Glutamatergic neuron (in vitro differentiated cells): ENCODE results near the gene FRS3. TPM values are rescaled to one million over a fixed set of nuclear protein-coding genes. Genes with fewer than 3 reads are reported as not detected.

Experiments
- DNase-seq: peaks from one replicate; pipeline ENCODE4 v3.0.0; 2022
- H3K27ac Mint-ChIP-seq: one replicate; pipeline ENCODE4 v1.8.0; 2020; ENCODE audit warnings: mild to moderate bottlenecking, mixed read lengths, inconsistent platforms; ENCODE audit not compliant: unreplicated experiment
- H3K27me3 Mint-ChIP-seq: one replicate; pipeline ENCODE4 v1.8.0; 2020; ENCODE audit warnings: mild to moderate bottlenecking, moderate library complexity, mixed read lengths, inconsistent platforms; ENCODE audit not compliant: unreplicated experiment
- H3K36me3 Mint-ChIP-seq: one replicate; pipeline ENCODE4 v1.8.0; 2020; ENCODE audit warnings: mild to moderate bottlenecking, mixed read lengths, inconsistent platforms; ENCODE audit not compliant: unreplicated experiment
- H3K4me1 Mint-ChIP-seq: one replicate; pipeline ENCODE4 v1.8.0; 2020; ENCODE audit warnings: mild to moderate bottlenecking, low read depth, mixed read lengths, inconsistent platforms; ENCODE audit not compliant: unreplicated experiment
- H3K4me3 Mint-ChIP-seq: one replicate; pipeline ENCODE4 v1.8.0; 2020; ENCODE audit warnings: mild to moderate bottlenecking, mixed read lengths, inconsistent platforms; ENCODE audit not compliant: unreplicated experiment
- H3K9me3 Mint-ChIP-seq: one replicate; pipeline ENCODE4 v1.8.0; 2020; ENCODE audit warnings: mild to moderate bottlenecking, moderate library complexity, mixed read lengths, inconsistent platforms; ENCODE audit not compliant: unreplicated experiment
- total RNA-seq: library from RNA; stranded (reverse); fragmentation: NEBNext Ultra II Directional; extraction: Animal tissue kit (Norgen Biotek cat#: 25700); gene quantifications from one replicate; pipeline ENCODE4 v1.2.1, GENCODE V29; 2021; ENCODE audit not compliant: unreplicated experiment
- TF ChIP-seq, protein P1 (sequence below): fragments of 200-600 bp; sonication (generic); IDR thresholded peaks from one replicate; pipeline ENCODE4 v1.5.0; 2021; ENCODE audit not compliant: partially characterized antibody, unreplicated experiment

Gene FRS3
- total RNA-seq, 1 donor from 2014 or later, result 17.8 TPM

DNA sequence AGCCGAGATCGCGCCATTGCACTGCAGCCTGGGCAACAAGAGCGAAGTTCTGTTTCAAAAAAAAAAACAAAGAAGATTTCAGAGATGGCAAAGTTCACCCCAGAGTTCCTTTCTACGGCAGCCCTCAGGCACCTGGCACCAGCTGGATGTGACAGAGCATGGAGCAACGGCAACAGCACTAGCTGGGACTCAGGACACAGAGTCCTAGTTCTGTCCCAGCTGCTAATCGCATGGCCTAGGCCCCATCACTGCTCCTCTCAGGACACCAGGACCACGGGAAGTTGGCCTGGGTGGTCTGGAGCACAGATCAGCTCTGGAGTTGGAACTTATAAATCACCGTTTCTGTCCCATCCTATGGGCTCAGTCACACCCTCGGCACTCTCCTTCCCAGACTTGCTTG lies 33.6 kb downstream of the FRS3 start:
- no peak for DNase-seq
- H3K4me1 Mint-ChIP-seq, result no peaks in the 10 kb centered on the region
- TF ChIP-seq, protein P1, sequence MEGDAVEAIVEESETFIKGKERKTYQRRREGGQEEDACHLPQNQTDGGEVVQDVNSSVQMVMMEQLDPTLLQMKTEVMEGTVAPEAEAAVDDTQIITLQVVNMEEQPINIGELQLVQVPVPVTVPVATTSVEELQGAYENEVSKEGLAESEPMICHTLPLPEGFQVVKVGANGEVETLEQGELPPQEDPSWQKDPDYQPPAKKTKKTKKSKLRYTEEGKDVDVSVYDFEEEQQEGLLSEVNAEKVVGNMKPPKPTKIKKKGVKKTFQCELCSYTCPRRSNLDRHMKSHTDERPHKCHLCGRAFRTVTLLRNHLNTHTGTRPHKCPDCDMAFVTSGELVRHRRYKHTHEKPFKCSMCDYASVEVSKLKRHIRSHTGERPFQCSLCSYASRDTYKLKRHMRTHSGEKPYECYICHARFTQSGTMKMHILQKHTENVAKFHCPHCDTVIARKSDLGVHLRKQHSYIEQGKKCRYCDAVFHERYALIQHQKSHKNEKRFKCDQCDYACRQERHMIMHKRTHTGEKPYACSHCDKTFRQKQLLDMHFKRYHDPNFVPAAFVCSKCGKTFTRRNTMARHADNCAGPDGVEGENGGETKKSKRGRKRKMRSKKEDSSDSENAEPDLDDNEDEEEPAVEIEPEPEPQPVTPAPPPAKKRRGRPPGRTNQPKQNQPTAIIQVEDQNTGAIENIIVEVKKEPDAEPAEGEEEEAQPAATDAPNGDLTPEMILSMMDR, result no peak
- peaks cover 1% of the 10 kb centered on the region for H3K9me3 Mint-ChIP-seq
- no peaks in the 10 kb centered on the region for H3K36me3 Mint-ChIP-seq
- H3K27me3 Mint-ChIP-seq, result peaks cover 13% of the 10 kb centered on the region
- H3K4me3 Mint-ChIP-seq, result no peak overlapping the region
- H3K27ac Mint-ChIP-seq, result no peak overlapping the region

DNA sequence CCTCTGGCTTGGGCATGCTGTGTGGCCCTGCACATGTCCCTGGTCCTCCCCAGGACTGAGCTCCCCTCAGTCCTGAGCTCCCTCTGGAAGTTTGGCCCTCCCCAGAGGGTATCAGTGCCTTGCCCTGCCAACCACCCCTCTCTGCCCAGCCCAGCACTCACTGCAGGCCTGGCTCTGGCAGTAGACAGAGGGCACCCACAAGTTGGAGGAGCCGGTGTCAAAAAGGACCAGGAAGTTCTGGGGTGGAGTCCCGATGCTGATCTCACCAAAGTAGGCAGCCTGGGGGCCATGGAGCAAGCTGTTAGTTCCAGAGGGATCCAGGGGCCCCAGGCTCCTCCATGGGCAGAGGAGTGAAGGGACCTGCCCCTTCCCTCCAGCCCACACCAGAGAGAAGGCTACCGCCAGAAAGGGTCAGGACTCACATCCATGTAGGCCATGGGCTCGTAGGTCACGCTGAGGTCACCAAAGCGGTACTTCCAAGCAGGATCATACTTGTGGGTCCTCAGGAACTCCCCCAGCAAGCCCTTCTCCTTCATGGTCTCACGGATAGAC lies 35.4 kb downstream of the FRS3 start:
- H3K36me3 Mint-ChIP-seq, result no peaks in the 10 kb centered on the region
- peaks cover 9% of the 10 kb centered on the region for H3K27me3 Mint-ChIP-seq
- peaks cover 1% of the 10 kb centered on the region for H3K9me3 Mint-ChIP-seq
- H3K4me1 Mint-ChIP-seq, result no peaks in the 10 kb centered on the region
- no peak overlapping the region for H3K27ac Mint-ChIP-seq
- no peak overlapping the region for H3K4me3 Mint-ChIP-seq
- DNase-seq, result no peak
- TF ChIP-seq, protein P1, result no peak

DNA sequence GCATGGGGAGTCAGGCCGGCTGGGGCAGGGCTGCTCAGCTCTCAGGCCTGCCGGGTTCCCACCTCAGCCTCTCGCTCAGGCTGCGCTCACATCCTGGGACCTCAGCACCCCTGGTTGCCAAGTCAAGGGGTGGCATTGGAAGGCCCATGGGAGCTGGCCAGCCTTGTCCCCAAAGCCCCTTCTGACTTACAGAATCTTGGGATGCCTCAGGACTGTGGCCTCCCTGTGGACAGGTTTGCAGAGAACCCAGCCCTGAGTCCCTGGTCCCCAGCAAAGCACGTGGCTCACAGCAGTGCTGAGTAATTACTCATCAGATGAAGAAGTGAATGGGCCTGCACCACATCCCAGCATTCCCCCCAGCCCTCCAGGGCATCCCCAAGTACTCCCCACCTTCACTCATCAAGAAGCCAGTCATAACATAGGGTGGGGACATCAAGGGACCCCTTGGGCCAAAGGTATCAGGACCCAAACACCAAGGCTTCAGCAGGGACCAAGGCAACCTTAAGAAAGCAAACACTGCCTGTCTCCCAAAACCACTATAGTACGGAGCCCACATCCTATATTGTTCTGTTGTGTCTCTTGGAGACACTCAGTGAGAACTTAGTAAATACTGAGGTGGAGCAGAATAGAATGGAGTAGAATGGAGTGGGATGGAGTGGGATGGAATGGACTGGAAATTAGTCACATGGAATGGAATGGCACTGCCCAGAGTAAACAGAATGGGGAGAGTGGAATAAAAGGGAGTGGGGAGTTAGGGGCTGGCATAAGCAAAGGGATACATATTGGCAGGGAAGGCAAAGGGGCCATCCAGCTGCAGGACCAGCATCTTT lies 36.1 kb downstream of the FRS3 start:
- H3K27ac Mint-ChIP-seq, result no peak overlapping the region
- no peaks in the 10 kb centered on the region for H3K36me3 Mint-ChIP-seq
- H3K4me1 Mint-ChIP-seq, result no peaks in the 10 kb centered on the region
- H3K9me3 Mint-ChIP-seq, result peaks cover 1% of the 10 kb centered on the region
- H3K27me3 Mint-ChIP-seq, result peaks cover 9% of the 10 kb centered on the region
- no peak for DNase-seq
- no peak overlapping the region for H3K4me3 Mint-ChIP-seq
- TF ChIP-seq, protein P1, result no peak

DNA sequence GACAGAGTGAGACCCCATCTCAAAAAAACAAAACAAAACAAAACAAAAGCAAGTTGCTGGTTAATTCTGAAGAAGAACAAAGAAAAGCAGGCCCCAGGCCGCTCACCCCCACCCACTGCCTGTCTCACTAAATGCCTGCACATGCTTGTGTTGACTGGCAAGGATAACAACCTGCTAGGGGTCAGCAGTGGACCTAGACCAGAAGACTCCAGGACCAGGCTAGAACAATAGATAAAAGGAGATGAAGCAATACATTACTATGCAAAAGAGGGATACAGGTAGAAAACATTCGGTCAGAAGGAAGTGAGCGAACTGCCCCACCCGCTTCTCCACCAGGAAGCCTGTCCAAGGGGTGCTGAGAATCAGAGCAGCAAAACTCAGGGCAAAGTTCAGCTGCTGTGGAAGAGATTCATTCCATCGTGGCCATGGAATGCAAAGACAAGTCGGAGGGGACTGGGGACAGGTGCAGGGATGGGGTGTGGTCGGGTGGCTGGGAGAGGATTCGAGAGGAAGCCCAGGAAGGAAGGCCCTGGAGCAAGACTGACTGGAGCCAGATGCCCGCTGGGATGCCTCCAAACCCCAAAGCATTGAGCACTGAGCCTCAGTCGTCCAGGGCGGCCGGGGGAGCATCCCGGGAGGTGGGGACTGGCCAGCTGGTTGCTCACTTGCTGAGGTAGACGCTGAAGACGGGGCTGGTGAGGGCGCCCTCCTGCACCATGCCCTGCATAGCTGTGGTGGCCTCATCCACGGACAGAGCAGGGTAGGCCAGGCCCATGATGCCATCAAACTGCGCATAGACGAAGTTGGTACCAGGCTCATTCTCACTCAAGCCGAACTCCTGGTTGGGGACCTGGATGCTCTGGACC lies 37.8 kb downstream of the FRS3 start:
- TF ChIP-seq, protein P1, result no peak
- Mint-ChIP-seq H3K27me3 (peaks cover 9% of the 10 kb centered on the region), H3K4me1 (no peaks in the 10 kb centered on the region), H3K36me3 (no peaks in the 10 kb centered on the region), H3K27ac (peak overlapping the region; percentile 29), H3K4me3 (no peak overlapping the region), H3K9me3 (peaks cover 1% of the 10 kb centered on the region)
- no peak for DNase-seq
